ENCODE measurements around the gene ACMSD.
"Not testable (repeated sequence)": the region's sequence is repeated elsewhere in the genome, so short reads cannot be mapped to it uniquely, and the experiment has no call there.

Gene ACMSD

GRCh38 chr2:134903701-134904100, 65.3 kb downstream of the ACMSD start:
- H3K9ac ChIP-seq (ENCODE audit: low read length in 2 of 2); H3K4me3 ChIP-seq (ENCODE audit: low read length in 2 of 2); H3K36me3 ChIP-seq (ENCODE audit: control insufficient read depth in 2 of 2, insufficient read depth in 2 of 2, low read length in 2 of 2); H3K27me3 ChIP-seq (ENCODE audit: control insufficient read depth in 1 of 2, insufficient read depth in 2 of 2, low read length in 2 of 2); H3K27ac ChIP-seq (ENCODE audit: low read length); H3K4me1 ChIP-seq (ENCODE audit: control insufficient read depth, insufficient read depth, low read length); H3K9me3 ChIP-seq (ENCODE audit: control insufficient read depth in 2 of 2, low read length in 2 of 2): not testable (repeated sequence)

- Histone ChIP-seq H3K4me1 (ENCODE audit: control insufficient read depth, insufficient read depth, low read length) (no peaks in the 10 kb centered on the region), H3K36me3 (ENCODE audit: control insufficient read depth in 2 of 2, insufficient read depth in 2 of 2, low read length in 2 of 2) (no peaks in the 10 kb centered on the region), H3K27ac (ENCODE audit: low read length) (no peak overlapping the region), H3K9ac (ENCODE audit: low read length in 2 of 2) (no peak overlapping the region), H3K4me3 (ENCODE audit: low read length in 2 of 2) (no peak overlapping the region), H3K27me3 (ENCODE audit: control insufficient read depth in 1 of 2, insufficient read depth in 2 of 2, low read length in 2 of 2) (no peaks in the 10 kb centered on the region), H3K9me3 (ENCODE audit: control insufficient read depth in 2 of 2, low read length in 2 of 2) (no peaks in the 10 kb centered on the region)
Measured at GRCh38 chr2:134905168-134905567, 66.8 kb downstream of the ACMSD start.

- no peaks in the 10 kb centered on the region for H3K9me3 ChIP-seq (ENCODE audit: control insufficient read depth in 2 of 2, low read length in 2 of 2)
- no peaks in the 10 kb centered on the region for H3K4me1 ChIP-seq (ENCODE audit: control insufficient read depth, insufficient read depth, low read length)
- H3K27ac ChIP-seq (ENCODE audit: low read length): no peak overlapping the region
- H3K4me3 ChIP-seq (ENCODE audit: low read length in 2 of 2): no peak overlapping the region
- no peak overlapping the region for H3K9ac ChIP-seq (ENCODE audit: low read length in 2 of 2)
- H3K27me3 ChIP-seq (ENCODE audit: control insufficient read depth in 1 of 2, insufficient read depth in 2 of 2, low read length in 2 of 2): no peaks in the 10 kb centered on the region
- no peaks in the 10 kb centered on the region for H3K36me3 ChIP-seq (ENCODE audit: control insufficient read depth in 2 of 2, insufficient read depth in 2 of 2, low read length in 2 of 2)
Measured at GRCh38 chr2:134906726-134907125, 68.3 kb downstream of the ACMSD start.

- not testable (repeated sequence) for H3K27ac ChIP-seq (ENCODE audit: low read length); H3K27me3 ChIP-seq (ENCODE audit: control insufficient read depth in 1 of 2, insufficient read depth in 2 of 2, low read length in 2 of 2); H3K4me3 ChIP-seq (ENCODE audit: low read length in 2 of 2); H3K36me3 ChIP-seq (ENCODE audit: control insufficient read depth in 2 of 2, insufficient read depth in 2 of 2, low read length in 2 of 2); H3K4me1 ChIP-seq (ENCODE audit: control insufficient read depth, insufficient read depth, low read length); H3K9ac ChIP-seq (ENCODE audit: low read length in 2 of 2); H3K9me3 ChIP-seq (ENCODE audit: control insufficient read depth in 2 of 2, low read length in 2 of 2)
Measured at GRCh38 chr2:134907441-134908116, 69.2 kb downstream of the ACMSD start.

- Histone ChIP-seq H3K4me3 (ENCODE audit: low read length in 2 of 2) (no peak overlapping the region), H3K9ac (ENCODE audit: low read length in 2 of 2) (no peak overlapping the region), H3K36me3 (ENCODE audit: control insufficient read depth in 2 of 2, insufficient read depth in 2 of 2, low read length in 2 of 2) (no peaks in the 10 kb centered on the region), H3K27me3 (ENCODE audit: control insufficient read depth in 1 of 2, insufficient read depth in 2 of 2, low read length in 2 of 2) (no peaks in the 10 kb centered on the region), H3K4me1 (ENCODE audit: control insufficient read depth, insufficient read depth, low read length) (no peaks in the 10 kb centered on the region), H3K27ac (ENCODE audit: low read length) (no peak overlapping the region), H3K9me3 (ENCODE audit: control insufficient read depth in 2 of 2, low read length in 2 of 2) (no peaks in the 10 kb centered on the region)
Measured at GRCh38 chr2:134910763-134911399, 72.5 kb downstream of the ACMSD start.

GRCh38 chr2:134911400-134911785, 73.0 kb downstream of the ACMSD start:
- Histone ChIP-seq H3K4me3 (ENCODE audit: low read length in 2 of 2) (no peak overlapping the region), H3K27ac (ENCODE audit: low read length) (no peak overlapping the region), H3K9me3 (ENCODE audit: control insufficient read depth in 2 of 2, low read length in 2 of 2) (no peaks in the 10 kb centered on the region), H3K36me3 (ENCODE audit: control insufficient read depth in 2 of 2, insufficient read depth in 2 of 2, low read length in 2 of 2) (no peaks in the 10 kb centered on the region), H3K9ac (ENCODE audit: low read length in 2 of 2) (no peak overlapping the region), H3K4me1 (ENCODE audit: control insufficient read depth, insufficient read depth, low read length) (no peaks in the 10 kb centered on the region), H3K27me3 (ENCODE audit: control insufficient read depth in 1 of 2, insufficient read depth in 2 of 2, low read length in 2 of 2) (no peaks in the 10 kb centered on the region)

- H3K27ac ChIP-seq (ENCODE audit: low read length): no peak overlapping the region
- H3K9me3 ChIP-seq (ENCODE audit: control insufficient read depth in 2 of 2, low read length in 2 of 2): no peaks in the 10 kb centered on the region
- no peak overlapping the region for H3K4me3 ChIP-seq (ENCODE audit: low read length in 2 of 2)
Measured at GRCh38 chr2:134912361-134912760, 73.9 kb downstream of the ACMSD start.

GRCh38 chr2:134917360-134917865, 79.0 kb downstream of the ACMSD start:
- H3K36me3 ChIP-seq (ENCODE audit: control insufficient read depth in 2 of 2, insufficient read depth in 2 of 2, low read length in 2 of 2): no peaks in the 10 kb centered on the region
- H3K9ac ChIP-seq (ENCODE audit: low read length in 2 of 2): peak overlapping the region; percentile 83 to 87
- no peaks in the 10 kb centered on the region for H3K27me3 ChIP-seq (ENCODE audit: control insufficient read depth in 1 of 2, insufficient read depth in 2 of 2, low read length in 2 of 2)
- H3K4me3 ChIP-seq (ENCODE audit: low read length in 2 of 2): peak overlapping the region; percentile 77 to 90
- peak overlapping the region; percentile 94 for H3K27ac ChIP-seq (ENCODE audit: low read length)
- H3K4me1 ChIP-seq (ENCODE audit: control insufficient read depth, insufficient read depth, low read length): peaks cover 4% of the 10 kb centered on the region
- H3K9me3 ChIP-seq (ENCODE audit: control insufficient read depth in 2 of 2, low read length in 2 of 2): no peaks in the 10 kb centered on the region

More at GRCh38 chr2:134912361-134912760, 73.9 kb downstream of the ACMSD start:
- H3K27me3 ChIP-seq (ENCODE audit: control insufficient read depth in 1 of 2, insufficient read depth in 2 of 2, low read length in 2 of 2): no peaks in the 10 kb centered on the region
- H3K36me3 ChIP-seq (ENCODE audit: control insufficient read depth in 2 of 2, insufficient read depth in 2 of 2, low read length in 2 of 2): no peaks in the 10 kb centered on the region
- H3K4me1 ChIP-seq (ENCODE audit: control insufficient read depth, insufficient read depth, low read length): peaks cover 2% of the 10 kb centered on the region
- H3K9ac ChIP-seq (ENCODE audit: low read length in 2 of 2): no peak overlapping the region

- Histone ChIP-seq H3K9ac (ENCODE audit: low read length in 2 of 2) (peak overlapping the region; percentile 83 to 87), H3K9me3 (ENCODE audit: control insufficient read depth in 2 of 2, low read length in 2 of 2) (no peaks in the 10 kb centered on the region), H3K4me1 (ENCODE audit: control insufficient read depth, insufficient read depth, low read length) (peaks cover 4% of the 10 kb centered on the region), H3K36me3 (ENCODE audit: control insufficient read depth in 2 of 2, insufficient read depth in 2 of 2, low read length in 2 of 2) (no peaks in the 10 kb centered on the region), H3K27me3 (ENCODE audit: control insufficient read depth in 1 of 2, insufficient read depth in 2 of 2, low read length in 2 of 2) (no peaks in the 10 kb centered on the region), H3K27ac (ENCODE audit: low read length) (peak overlapping the region; percentile 94), H3K4me3 (ENCODE audit: low read length in 2 of 2) (peak overlapping the region; percentile 77 to 90)
Measured at GRCh38 chr2:134917888-134918525, 79.6 kb downstream of the ACMSD start.

- H3K9me3 ChIP-seq (ENCODE audit: control insufficient read depth in 2 of 2, low read length in 2 of 2): no peaks in the 10 kb centered on the region
- peak within 1 kb of the TSS; percentile 94 to 98 for H3K9ac ChIP-seq (ENCODE audit: low read length in 2 of 2)
- H3K27ac ChIP-seq (ENCODE audit: low read length): peak within 1 kb of the TSS; percentile 94
- no peaks in the 10 kb centered on the region for H3K36me3 ChIP-seq (ENCODE audit: control insufficient read depth in 2 of 2, insufficient read depth in 2 of 2, low read length in 2 of 2)
- H3K4me3 ChIP-seq (ENCODE audit: low read length in 2 of 2): peak within 1 kb of the TSS; percentile 90 to 98
- peaks cover 4% of the 10 kb centered on the region for H3K4me1 ChIP-seq (ENCODE audit: control insufficient read depth, insufficient read depth, low read length)
- no peaks in the 10 kb centered on the region for H3K27me3 ChIP-seq (ENCODE audit: control insufficient read depth in 1 of 2, insufficient read depth in 2 of 2, low read length in 2 of 2)
Measured at GRCh38 chr2:134918526-134919340, 80.3 kb downstream of the ACMSD start, which contains the start of gene CCNT2. Gene CCNT2, plus strand, starts transcription at chr2:134918822. Its CDS starts 33 bp downstream, at chr2:134918855.
